Pancreas (tissue), 10 donors: ENCODE data around the gene ANKRD12. TPM values are rescaled to one million over a fixed set of nuclear protein-coding genes. Genes with fewer than 3 reads are reported as not detected.
"Not testable (repeated sequence)": the region's sequence is repeated elsewhere in the genome, so short reads cannot be mapped to it uniquely, and the experiment has no call there.

ENCODE experiments used
- ATAC-seq, 4 donors: fragments of 200-7000 bp; cut with Tn5 transposase; one replicate each; pipeline versions ENCODE4 v1.8.0 to v1.9.1; 2020; ENCODE audit warnings: mild to moderate bottlenecking in 4 of 4, moderate library complexity in 4 of 4
- DNase-seq, 6 donors: peaks; one replicate each; pipeline ENCODE4 v3.0.0-alpha.2; 2020
- FAIRE-seq: peaks from 2 replicates; lab custom pipeline; 2012; peaks lifted over from hg19 to GRCh38; lab: Jason Lieb, UNC
- H3K27ac ChIP-seq, 4 donors: fragments of 200-600 bp; sonication (generic); 1 replicate in 3 of 4; 2 replicates in 1 of 4; pipeline versions ENCODE4 v1.5.0 to v1.8.0; 2020
- H3K27me3 ChIP-seq, 4 donors: fragments of 200-600 bp; one replicate each; pipeline ENCODE4 v1.8.0; 2021
- H3K36me3 ChIP-seq, 3 donors: fragments of 200-600 bp; sonication (generic) in 1 of 3; one replicate each; pipeline versions ENCODE4 v1.5.0 to v1.8.0; 2020 to 2021
- H3K4me1 ChIP-seq, 3 donors: fragments of 200-600 bp; one replicate each; pipeline ENCODE4 v1.8.0; 2021
- H3K4me3 ChIP-seq, 4 donors: fragments of 200-600 bp; sonication (generic) in 2 of 4; one replicate each; pipeline versions ENCODE4 v1.5.0 to v1.8.0; 2020 to 2021
- H3K9me3 ChIP-seq, 4 donors: fragments of 200-600 bp; one replicate each; pipeline ENCODE4 v1.8.0; 2021
- WGBS, 2 donors: extraction: QIAGEN DNeasy Blood & Tissue Kit; methylation state at CpG; one replicate each; pipeline ENCODE4 v1.1.7; 2013; 5-methylcytosine and 5-hydroxymethylcytosine counted together
- intact Hi-C, 3 donors: fragments of 100-400 bp; cut with DNase I; formaldehyde crosslinking; loops; one replicate each; pipeline versions ENCODE4 v1.11.1 to v1.14.2; 2022
- polyA plus RNA-seq, 2 donors: library from polyadenylated mRNA; stranded (reverse); fragments of 200-250 nt; gene quantifications; one replicate each; pipeline ENCODE4 v1.2.3, GENCODE V29; 2013
- total RNA-seq, 6 donors: library from RNA; stranded (reverse); fragmentation: NEBNext Ultra II Directional in 4 of 6; extraction: Animal tissue kit (Norgen Biotek cat#: 25700) in 4 of 6; gene quantifications; one replicate each; pipeline versions ENCODE4 v1.2.1 to v1.2.4, GENCODE V29; 2021 to 2023
- TF ChIP-seq, protein P1 (sequence below), 4 donors: fragments of 200-600 bp; sonication (generic) in 3 of 4; IDR thresholded peaks; one replicate each; pipeline versions ENCODE4 v1.5.0 to v1.8.0; 2021; ENCODE audit warnings: antibody characterized with exemption in 4 of 4
- donor health status: healthy with polysubstance abuse.
- donor health status: DM: no; HTN: no; CAD: no; lungs with moderate emphysema.
- donor health status: DM: no; HTN: no; CAD: no.
- donor health status: control.
- donor health status: control.
- donor health status: Bipolar disorder and iron deficiency.
- donor health status: DM: yes; HTN: yes; CAD: no.
- donor health status: DM: no; HTN: no; CAD: no.
- donor health status: DM: no; HTN: no; CAD: no.
- donor health status: DM: yes; HTN: yes; CAD: no.

Gene ANKRD12
- total and polyA plus RNA-seq, 8 donors, result 14.5 to 51.7 (median 27.3) TPM

DNA sequence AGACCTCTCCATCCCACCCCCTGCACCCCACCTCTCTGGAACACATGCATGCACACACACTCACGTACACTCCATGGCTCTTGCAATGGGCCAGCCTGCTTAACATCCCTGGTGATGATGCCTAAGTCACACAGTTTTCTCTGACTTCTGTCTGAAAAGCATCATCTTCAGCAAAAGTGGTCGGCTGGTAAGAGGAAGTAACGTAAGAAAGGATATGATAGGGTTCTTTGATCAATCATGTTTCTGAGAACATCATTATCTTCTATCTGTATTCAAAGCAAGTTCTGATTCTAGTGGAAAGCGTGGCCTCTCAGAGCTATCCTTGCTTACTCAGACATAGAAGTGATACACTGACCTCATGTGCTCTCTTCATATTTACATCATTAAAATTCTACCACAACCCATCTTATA, 45.5 kb upstream of the ANKRD12 start:
- FAIRE-seq (no peak), ATAC-seq (no peak), DNase-seq (no peak)
- Histone ChIP-seq H3K27me3 (no peaks in the 10 kb centered on the region), H3K4me1 (peaks cover 0 to 3% (median 0%) of the 10 kb centered on the region in 3 donors), H3K4me3 (no peak overlapping the region), H3K9me3 (no peaks in the 10 kb centered on the region), H3K27ac (no peak overlapping the region), H3K36me3 (no peaks in the 10 kb centered on the region)
- TF ChIP-seq, protein P1, sequence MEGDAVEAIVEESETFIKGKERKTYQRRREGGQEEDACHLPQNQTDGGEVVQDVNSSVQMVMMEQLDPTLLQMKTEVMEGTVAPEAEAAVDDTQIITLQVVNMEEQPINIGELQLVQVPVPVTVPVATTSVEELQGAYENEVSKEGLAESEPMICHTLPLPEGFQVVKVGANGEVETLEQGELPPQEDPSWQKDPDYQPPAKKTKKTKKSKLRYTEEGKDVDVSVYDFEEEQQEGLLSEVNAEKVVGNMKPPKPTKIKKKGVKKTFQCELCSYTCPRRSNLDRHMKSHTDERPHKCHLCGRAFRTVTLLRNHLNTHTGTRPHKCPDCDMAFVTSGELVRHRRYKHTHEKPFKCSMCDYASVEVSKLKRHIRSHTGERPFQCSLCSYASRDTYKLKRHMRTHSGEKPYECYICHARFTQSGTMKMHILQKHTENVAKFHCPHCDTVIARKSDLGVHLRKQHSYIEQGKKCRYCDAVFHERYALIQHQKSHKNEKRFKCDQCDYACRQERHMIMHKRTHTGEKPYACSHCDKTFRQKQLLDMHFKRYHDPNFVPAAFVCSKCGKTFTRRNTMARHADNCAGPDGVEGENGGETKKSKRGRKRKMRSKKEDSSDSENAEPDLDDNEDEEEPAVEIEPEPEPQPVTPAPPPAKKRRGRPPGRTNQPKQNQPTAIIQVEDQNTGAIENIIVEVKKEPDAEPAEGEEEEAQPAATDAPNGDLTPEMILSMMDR (IDR thresholded peaks at IDR 0.05), result no peak
- intact Hi-C loops, result no loop called here
- WGBS, 2 donors, result 76 to 83% methylated on average over 4 of the region's 4 CpGs

DNA sequence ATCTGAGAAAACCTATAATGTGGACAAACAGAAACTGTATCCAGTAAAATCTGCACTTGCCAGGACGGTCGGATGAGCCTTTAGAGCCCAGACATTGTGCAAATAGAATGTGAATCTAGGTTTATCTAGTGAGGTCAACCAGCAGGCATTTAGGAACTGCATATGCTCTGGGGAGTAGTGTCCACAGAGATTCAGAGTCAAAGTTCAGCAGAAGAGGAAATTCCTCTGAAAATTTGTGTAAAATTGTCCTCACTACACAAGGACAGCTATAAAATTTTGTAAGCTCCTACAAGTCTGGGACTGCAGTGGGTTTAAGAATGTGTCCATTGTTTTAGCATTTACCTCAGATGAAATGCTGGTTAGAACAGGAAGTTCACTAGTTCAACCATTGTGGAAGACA, 43.9 kb upstream of the ANKRD12 start:
- ATAC-seq, result peak in 1 of 4 donors; percentile 55
- intact Hi-C loops, result no loop called here
- FAIRE-seq, result no peak
- Histone ChIP-seq H3K27ac (no peak overlapping the region), H3K4me3 (no peak overlapping the region), H3K36me3 (no peaks in the 10 kb centered on the region), H3K9me3 (no peaks in the 10 kb centered on the region), H3K27me3 (no peaks in the 10 kb centered on the region), H3K4me1 (peaks cover 0 to 3% (median 0%) of the 10 kb centered on the region in 3 donors)
- TF ChIP-seq, protein P1 (IDR thresholded peaks at IDR 0.05), result no peak
- WGBS, 2 donors, result 44 to 59% methylated on average over 2 of the region's 2 CpGs
- no peak for DNase-seq

DNA sequence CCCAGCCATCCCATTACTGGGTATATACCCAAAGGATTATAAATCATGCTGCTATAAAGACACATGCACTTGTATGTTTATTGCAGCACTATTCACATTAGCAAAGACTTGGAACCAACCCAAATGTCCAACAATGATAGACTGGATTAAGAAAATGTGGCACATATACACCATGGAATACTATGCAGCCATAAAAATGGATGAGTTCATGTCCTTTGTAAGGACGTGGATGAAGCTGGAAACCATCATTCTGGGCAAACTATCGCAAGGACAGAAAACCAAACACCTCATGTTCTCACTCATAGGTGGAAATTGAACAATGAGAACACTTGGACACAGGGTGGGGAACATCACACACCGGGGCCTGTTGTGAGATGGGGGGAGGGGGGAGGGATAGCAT, 43.5 kb upstream of the ANKRD12 start:
- FAIRE-seq, H3K9me3 ChIP-seq, DNase-seq, H3K4me3 ChIP-seq, H3K36me3 ChIP-seq, ATAC-seq, H3K4me1 ChIP-seq, H3K27ac ChIP-seq, intact Hi-C loops, H3K27me3 ChIP-seq: not testable (repeated sequence)
- WGBS, 2 donors, result 71 to 77% methylated on average over 3 of the region's 3 CpGs

DNA sequence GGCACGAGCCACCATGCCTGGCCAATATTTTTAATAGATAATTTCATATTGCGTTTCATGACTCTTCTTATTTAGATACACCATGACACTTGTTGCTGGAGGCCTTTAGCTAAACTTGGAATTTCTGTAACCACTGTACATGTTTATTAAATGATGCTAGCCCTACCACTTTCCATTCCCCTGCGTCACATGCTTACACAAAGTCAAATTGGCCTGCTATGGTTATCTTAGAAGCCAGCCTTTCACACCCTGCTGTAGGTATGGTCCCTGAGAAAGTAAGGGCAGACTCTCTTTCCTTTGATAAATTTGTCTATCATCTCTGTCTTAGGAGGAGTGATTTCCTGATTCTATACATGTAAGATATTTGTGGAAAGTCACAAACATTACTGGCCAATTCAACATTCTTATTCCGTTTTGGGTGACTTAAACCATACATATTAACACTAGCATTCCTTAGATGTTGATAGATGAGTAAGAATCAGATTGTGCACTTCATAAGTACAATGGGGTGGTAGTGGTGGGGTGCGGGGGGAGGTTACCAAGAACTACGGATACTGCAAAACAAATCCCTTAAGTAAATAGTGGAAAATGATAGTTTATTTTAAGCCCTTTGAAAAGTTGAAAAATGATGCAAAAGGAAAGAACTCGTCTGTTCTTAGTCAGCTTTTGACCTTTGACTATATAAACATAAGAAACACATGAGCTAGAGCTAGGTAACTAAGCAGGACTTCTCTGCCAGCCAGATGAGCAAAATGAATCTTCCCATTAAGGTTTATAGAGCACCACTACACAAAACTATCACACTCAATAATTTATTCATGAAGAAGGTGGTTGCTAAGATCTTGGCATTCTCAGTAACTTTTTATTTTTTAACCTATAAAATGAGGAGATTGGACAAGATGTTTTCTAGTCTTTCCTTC, 42.0 kb upstream of the ANKRD12 start:
- Histone ChIP-seq H3K9me3 (no peaks in the 10 kb centered on the region), H3K27ac (no peak overlapping the region), H3K4me3 (no peak overlapping the region), H3K27me3 (no peaks in the 10 kb centered on the region), H3K4me1 (peaks cover 0 to 3% (median 0%) of the 10 kb centered on the region in 3 donors), H3K36me3 (no peaks in the 10 kb centered on the region)
- intact Hi-C loops, result no loop called here
- FAIRE-seq (no peak), ATAC-seq (peak in 1 of 4 donors; percentile 39), DNase-seq (no peak)
- WGBS, 2 donors, result 70 to 72% methylated on average over 7 of the region's 7 CpGs
- TF ChIP-seq, protein P1 (IDR thresholded peaks at IDR 0.05), result no peak

DNA sequence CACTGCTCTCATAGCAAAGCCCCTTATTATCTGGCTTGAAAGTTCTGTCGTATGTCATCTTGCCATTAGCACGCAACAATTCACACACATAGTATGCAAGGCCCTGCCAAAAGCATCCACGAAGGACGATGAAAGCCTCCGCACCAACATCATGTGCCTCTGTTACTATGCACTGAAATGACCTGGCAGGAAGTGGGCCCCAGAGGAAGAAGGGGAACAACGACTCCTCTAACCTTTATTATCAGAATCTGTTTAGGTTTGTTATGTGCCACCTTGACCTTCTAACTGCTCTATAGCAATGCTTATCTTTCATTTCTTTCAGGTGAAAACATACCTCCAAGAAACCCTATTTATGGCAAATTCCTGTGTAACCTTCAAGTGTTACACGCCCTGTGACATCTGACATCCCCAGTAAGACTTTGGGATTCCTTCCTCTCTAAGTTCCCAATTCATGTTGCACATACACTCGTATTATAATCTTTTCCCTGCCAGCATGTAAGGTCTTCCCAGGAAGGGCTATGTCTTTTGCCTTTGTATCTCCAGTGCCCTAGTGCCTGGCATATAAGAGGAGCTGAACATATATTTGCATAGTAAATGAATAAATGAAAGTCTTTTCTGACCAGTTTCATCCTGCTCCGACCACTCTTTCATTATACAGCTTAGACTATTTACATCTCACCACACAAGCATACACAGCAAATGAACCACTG, 41.1 kb upstream of the ANKRD12 start:
- 68 to 74% methylated on average over 9 of the region's 9 CpGs for WGBS, 2 donors
- Histone ChIP-seq H3K9me3 (no peaks in the 10 kb centered on the region), H3K4me1 (peaks cover 0 to 3% (median 0%) of the 10 kb centered on the region in 3 donors), H3K27ac (no peak overlapping the region), H3K36me3 (no peaks in the 10 kb centered on the region), H3K4me3 (no peak overlapping the region), H3K27me3 (no peaks in the 10 kb centered on the region)
- DNase-seq (no peak), FAIRE-seq (no peak), ATAC-seq (peak in 1 of 4 donors; percentile 41)
- intact Hi-C loops, result no loop called here
- TF ChIP-seq, protein P1 (IDR thresholded peaks at IDR 0.05), result no peak
